ENCODE data around the gene AGAP3.

DNA sequence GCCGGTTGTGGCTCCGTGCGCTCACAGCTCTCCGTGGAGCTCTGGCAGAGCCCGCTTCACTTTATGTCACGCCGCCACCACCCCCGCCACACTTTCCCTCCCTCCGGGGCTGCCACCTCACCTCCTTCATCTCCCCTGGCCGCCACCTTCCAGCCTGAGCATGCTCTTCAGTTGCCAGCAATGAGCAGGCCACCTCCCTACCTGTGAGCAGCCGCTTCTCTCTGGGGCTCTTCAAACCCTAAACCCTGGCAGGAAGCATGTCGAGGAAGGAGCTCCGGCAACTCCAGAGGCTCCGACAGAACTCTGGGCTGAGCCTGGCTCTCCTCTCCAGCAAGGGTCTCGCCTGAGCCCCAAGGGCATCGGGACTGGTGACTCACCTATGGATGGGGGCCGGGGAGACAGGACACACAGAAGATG is 44.5 kb downstream of the AGAP3 start:
- TF ChIP-seq, protein P1, sequence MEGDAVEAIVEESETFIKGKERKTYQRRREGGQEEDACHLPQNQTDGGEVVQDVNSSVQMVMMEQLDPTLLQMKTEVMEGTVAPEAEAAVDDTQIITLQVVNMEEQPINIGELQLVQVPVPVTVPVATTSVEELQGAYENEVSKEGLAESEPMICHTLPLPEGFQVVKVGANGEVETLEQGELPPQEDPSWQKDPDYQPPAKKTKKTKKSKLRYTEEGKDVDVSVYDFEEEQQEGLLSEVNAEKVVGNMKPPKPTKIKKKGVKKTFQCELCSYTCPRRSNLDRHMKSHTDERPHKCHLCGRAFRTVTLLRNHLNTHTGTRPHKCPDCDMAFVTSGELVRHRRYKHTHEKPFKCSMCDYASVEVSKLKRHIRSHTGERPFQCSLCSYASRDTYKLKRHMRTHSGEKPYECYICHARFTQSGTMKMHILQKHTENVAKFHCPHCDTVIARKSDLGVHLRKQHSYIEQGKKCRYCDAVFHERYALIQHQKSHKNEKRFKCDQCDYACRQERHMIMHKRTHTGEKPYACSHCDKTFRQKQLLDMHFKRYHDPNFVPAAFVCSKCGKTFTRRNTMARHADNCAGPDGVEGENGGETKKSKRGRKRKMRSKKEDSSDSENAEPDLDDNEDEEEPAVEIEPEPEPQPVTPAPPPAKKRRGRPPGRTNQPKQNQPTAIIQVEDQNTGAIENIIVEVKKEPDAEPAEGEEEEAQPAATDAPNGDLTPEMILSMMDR (conservative IDR thresholded peaks at IDR 0.05 in 1 of 2, IDR thresholded peaks at IDR 0.05 in 1 of 2; ENCODE audit: extremely low read depth in 1 of 2, insufficient read depth in 1 of 2, low read depth in 1 of 2, low read length in 2 of 2) = no peak
- TF ChIP-seq EZH2 (IDR thresholded peaks at IDR 0.05; ENCODE audit: borderline replicate concordance, low read length) = no peak
